HL-60 (cell line): ENCODE results near the gene CLPX.

Source experiments
- DNase-seq, 2 experiments: peaks; one replicate each; pipeline ENCODE4 v3.0.0-alpha.2; 2010 to 2020; ENCODE audit warnings: low read depth in 1 of 2, low spot score in 1 of 2
- H3K27ac ChIP-seq: fragments of 250-450 bp; sonication (Bioruptor Pico); replicated peaks from 2 replicates; pipeline ENCODE4 v1.5.1; 2020; ENCODE audit warnings: mild to moderate bottlenecking, moderate library complexity
- H3K27me3 ChIP-seq: fragments of 250-450 bp; sonication (Bioruptor Pico); 2 replicates; pipeline ENCODE4 v1.5.1; 2021; ENCODE audit warnings: mild to moderate bottlenecking, moderate library complexity; ENCODE audit not compliant: insufficient read depth, poor library complexity, severe bottlenecking
- H3K4me3 ChIP-seq: replicated peaks from 2 replicates; pipeline ENCODE4 v1.5.1; 2011; ENCODE audit warnings: mild to moderate bottlenecking, control low read depth, low read length; ENCODE audit not compliant: insufficient read depth
- CTCF ChIP-seq: IDR thresholded peaks from one replicate; pipeline ENCODE4 v1.5.1; 2011; ENCODE audit warnings: low read length, control low read depth, inconsistent platforms; ENCODE audit not compliant: insufficient read depth
- GABPA ChIP-seq: IDR thresholded peaks from 2 replicates; pipeline ENCODE4 v1.6.1; 2012; ENCODE audit warnings: low read depth
- POLR2AphosphoS5 ChIP-seq: IDR thresholded peaks from 2 replicates; pipeline ENCODE4 v1.6.1; 2012; ENCODE audit warnings: low read depth
- REST ChIP-seq: IDR thresholded peaks from 2 replicates; pipeline ENCODE4 v1.6.1; 2012; ENCODE audit warnings: low read depth; ENCODE audit not compliant: insufficient replicate concordance
- SPI1 ChIP-seq: IDR thresholded peaks from 2 replicates; pipeline ENCODE4 v1.6.1; 2012; ENCODE audit warnings: low read depth, mild to moderate bottlenecking, borderline replicate concordance

The CLPX gene

GRCh38 chr15:65163041-65163440 is 22.1 kb downstream of the CLPX start:
- Histone ChIP-seq H3K27ac (no peak overlapping the region), H3K27me3 (no peaks in the 10 kb centered on the region), H3K4me3 (no peak overlapping the region)
- TF ChIP-seq GABPA: no peak
- no peak for TF ChIP-seq REST
- TF ChIP-seq POLR2AphosphoS5: no peak
- no peak for TF ChIP-seq SPI1
- TF ChIP-seq CTCF: no peak
- no peak for DNase-seq

GRCh38 chr15:65156692-65157091 is 28.4 kb downstream of the CLPX start:
- Histone ChIP-seq H3K27ac (no peak overlapping the region), H3K4me3 (no peak overlapping the region), H3K27me3 (no peaks in the 10 kb centered on the region)
- DNase-seq: no peak
- TF ChIP-seq POLR2AphosphoS5: no peak
- TF ChIP-seq REST: no peak
- TF ChIP-seq SPI1: no peak
- no peak for TF ChIP-seq GABPA
- TF ChIP-seq CTCF: no peak

GRCh38 chr15:65154720-65155119 is 30.4 kb downstream of the CLPX start:
- TF ChIP-seq SPI1 (no peak), REST (no peak)
- no peak for DNase-seq
- H3K27me3 ChIP-seq: no peaks in the 10 kb centered on the region
- H3K27ac ChIP-seq: no peak overlapping the region
- no peak overlapping the region for H3K4me3 ChIP-seq

GRCh38 chr15:65147902-65148301 is 37.2 kb downstream of the CLPX start:
- DNase-seq: no peak
- Histone ChIP-seq H3K4me3 (no peak overlapping the region), H3K27ac (no peak overlapping the region), H3K27me3 (no peaks in the 10 kb centered on the region)
- TF ChIP-seq GABPA (no peak), POLR2AphosphoS5 (no peak)
